Stimulated activated CD4-positive, alpha-beta T cell treated with anti-CD3 and anti-CD28 coated beads, TNF-alpha, amount 100 ng/mL, for 24 hours (primary cell): ENCODE results near the gene COP1.

Source experiments
- DNase-seq, 3 experiments: peaks; one replicate each; pipeline ENCODE4 v3.0.0-alpha.2; 2020; ENCODE audit warnings: low read depth in 3 of 3

Gene COP1

GRCh38 chr1:175895966-175896365 lies 311.1 kb downstream of the COP1 start:
- no peak for DNase-seq
